Measurements from ENCODE around the gene DHX9.

GRCh38 chr1:182839209-182840066, at the start of gene DHX9:
- TF ChIP-seq CTCF (IDR thresholded peaks at IDR 0.05; ENCODE audit: borderline replicate concordance, extremely low read depth, low read length, poor library complexity, severe bottlenecking) (peak; percentile 53), EZH2 (IDR thresholded peaks at IDR 0.05; ENCODE audit: borderline replicate concordance, low read depth, low read length, severe bottlenecking) (no peak)

Measured in DND-41 (cell line).